ENCODE results near the gene STIM2.

Gene STIM2

DNA sequence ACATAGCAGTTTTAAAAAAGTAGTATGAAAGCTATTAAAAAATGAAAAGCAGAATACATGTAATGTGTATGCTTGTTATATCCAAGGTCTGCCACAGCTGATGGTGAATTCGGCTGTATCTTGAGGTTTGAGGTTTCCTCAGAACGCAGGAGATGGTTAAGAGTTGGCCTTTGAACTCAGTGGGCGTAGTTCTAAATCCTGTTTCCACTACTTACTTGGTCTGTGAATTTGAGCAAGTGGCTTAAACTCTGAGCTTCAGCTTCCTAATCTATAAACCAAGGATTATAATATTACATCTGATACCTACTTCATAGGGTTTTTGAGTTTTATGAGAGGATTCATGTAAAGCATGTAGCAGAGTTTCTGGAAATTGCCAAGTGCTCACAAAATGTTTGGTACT is 125.2 kb downstream of the STIM2 start:
- CTCF ChIA-PET: interaction anchor here (1.3 to 1.8 kb wide), 2 partner anchors 11 to 15 kb away, joined by 4 to 5 read pairs; no protein-coding TSS in a partner anchor
- DNase-seq: peak; percentile 63
- Mint-ChIP-seq H3K36me3 (peaks cover 31% of the 10 kb centered on the region), H3K27ac (peak overlapping the region; percentile 33), H3K4me1 (peaks cover 38% of the 10 kb centered on the region), H3K4me3 (peak overlapping the region; percentile 18), H3K9me3 (peaks cover 5% of the 10 kb centered on the region), H3K27me3 (no peaks in the 10 kb centered on the region)

DNA sequence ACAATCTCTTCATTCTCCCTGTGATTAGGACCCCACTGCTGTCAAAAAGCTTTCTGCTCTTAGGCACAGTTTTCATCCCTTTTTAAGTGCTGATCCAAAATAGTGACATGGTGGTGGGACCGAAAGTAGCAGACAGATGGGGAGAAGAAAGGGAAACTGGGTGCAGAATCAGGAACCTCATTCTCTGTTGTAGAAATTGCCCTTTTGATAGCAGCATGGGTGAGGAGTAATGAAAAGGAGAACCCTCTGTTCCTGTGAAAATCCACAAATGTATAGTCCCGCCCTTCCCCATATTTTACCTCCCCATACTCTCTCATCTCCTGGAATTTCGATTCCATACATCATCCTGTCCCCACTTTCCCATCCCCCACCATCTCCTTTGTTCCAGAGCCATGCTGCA is 126.5 kb downstream of the STIM2 start:
- Mint-ChIP-seq H3K9me3 (peaks cover 8% of the 10 kb centered on the region), H3K4me1 (peaks cover 42% of the 10 kb centered on the region), H3K27me3 (no peaks in the 10 kb centered on the region), H3K27ac (no peak overlapping the region), H3K36me3 (peaks cover 34% of the 10 kb centered on the region), H3K4me3 (no peak overlapping the region)
- DNase-seq: no peak
- CTCF ChIA-PET: interaction anchor here (1.1 to 1.3 kb wide), 3 partner anchors 12 to 121 kb away, joined by 3 to 7 read pairs (median 3); no protein-coding TSS in a partner anchor

DNA sequence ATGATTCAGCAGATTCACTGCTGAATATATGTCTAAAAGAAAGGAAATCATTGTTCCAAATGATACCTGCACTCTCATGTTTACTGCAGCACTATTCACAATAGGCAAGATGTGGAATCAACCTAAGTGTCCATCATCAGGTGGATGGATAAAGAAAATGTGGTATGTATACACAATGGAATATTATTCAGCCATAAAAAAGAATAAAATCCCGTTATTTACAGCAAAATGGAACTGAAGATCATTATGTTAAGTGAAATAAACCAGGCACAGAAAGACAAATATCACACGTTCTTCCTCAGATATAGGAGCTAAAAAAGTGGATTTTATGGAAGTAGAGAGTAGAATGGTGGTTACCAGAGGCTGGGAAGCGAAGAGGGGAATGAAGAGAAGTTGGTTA is 130.4 kb downstream of the STIM2 start:
- Mint-ChIP-seq H3K27ac (no peak overlapping the region), H3K4me1 (peaks cover 30% of the 10 kb centered on the region), H3K9me3 (peaks cover 8% of the 10 kb centered on the region), H3K4me3 (no peak overlapping the region), H3K27me3 (no peaks in the 10 kb centered on the region), H3K36me3 (peaks cover 34% of the 10 kb centered on the region)
- no peak for DNase-seq
- CTCF ChIA-PET: no interaction called here

DNA sequence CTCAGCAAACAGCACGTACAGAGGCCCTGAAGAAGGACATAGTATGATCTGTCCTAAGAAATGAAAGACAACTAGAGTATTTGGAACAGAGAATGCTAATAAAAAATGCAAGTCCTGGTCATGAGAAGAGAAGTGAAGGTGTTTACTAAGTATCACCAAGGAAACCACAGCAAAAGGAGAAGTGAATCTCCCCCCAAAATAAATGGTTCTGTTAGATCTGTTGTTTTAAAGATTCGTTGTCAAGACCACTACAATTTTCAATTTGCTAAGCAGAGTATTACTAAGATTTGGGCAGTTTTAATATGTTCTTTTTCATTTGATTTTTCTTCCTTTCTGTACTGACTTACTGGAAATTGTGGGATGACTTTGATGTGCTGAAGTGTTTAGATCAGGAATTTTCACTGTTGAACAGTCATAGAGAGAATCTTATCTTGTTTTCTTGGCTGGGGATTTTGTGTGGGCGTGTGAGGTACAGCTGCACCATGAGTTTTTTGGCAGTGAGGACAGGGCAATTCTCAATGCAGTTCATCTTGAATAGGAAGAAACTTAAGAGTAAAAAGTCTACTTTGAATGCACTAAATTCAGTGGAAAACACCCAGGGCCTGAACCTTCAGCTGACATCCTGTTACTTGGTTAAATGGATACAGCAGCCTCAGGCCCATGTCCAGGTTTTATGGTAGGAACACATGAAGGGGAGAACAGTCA is 132.2 kb downstream of the STIM2 start:
- CTCF ChIA-PET: interaction anchor here (0.8 to 1.3 kb wide), 2 partner anchors 8 to 107 kb away, joined by 4 read pairs; no protein-coding TSS in a partner anchor
- Mint-ChIP-seq H3K36me3 (peaks cover 38% of the 10 kb centered on the region), H3K4me1 (peaks cover 20% of the 10 kb centered on the region), H3K9me3 (peaks cover 8% of the 10 kb centered on the region), H3K27ac (no peak overlapping the region), H3K27me3 (no peaks in the 10 kb centered on the region), H3K4me3 (no peak overlapping the region)
- DNase-seq: no peak

DNA sequence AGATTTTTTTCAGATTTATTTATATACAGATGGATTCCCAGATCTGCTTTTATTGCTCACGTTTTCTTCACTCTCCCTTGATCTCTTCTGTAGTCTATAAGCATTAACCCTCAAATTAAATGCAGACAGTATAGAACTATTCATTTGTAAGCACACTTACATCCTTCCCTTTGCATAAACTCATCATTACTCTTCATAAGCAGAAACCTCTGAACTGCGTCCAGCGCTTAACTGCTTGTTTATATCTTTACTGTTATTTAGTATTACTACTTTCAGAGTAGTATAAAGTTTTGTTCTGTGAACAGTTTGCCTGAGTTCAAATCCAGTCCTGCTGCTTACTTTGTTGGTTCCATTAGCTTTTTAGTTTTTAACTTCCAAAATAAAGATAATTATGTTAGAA is 132.9 kb downstream of the STIM2 start:
- Mint-ChIP-seq H3K4me3 (no peak overlapping the region), H3K27ac (no peak overlapping the region), H3K36me3 (peaks cover 30% of the 10 kb centered on the region), H3K4me1 (peaks cover 16% of the 10 kb centered on the region), H3K27me3 (no peaks in the 10 kb centered on the region), H3K9me3 (peaks cover 8% of the 10 kb centered on the region)
- DNase-seq: no peak
- CTCF ChIA-PET: interaction anchor here (1.3 kb wide), 1 partner anchor 108 kb away, joined by 4 read pairs; no protein-coding TSS in a partner anchor

DNA sequence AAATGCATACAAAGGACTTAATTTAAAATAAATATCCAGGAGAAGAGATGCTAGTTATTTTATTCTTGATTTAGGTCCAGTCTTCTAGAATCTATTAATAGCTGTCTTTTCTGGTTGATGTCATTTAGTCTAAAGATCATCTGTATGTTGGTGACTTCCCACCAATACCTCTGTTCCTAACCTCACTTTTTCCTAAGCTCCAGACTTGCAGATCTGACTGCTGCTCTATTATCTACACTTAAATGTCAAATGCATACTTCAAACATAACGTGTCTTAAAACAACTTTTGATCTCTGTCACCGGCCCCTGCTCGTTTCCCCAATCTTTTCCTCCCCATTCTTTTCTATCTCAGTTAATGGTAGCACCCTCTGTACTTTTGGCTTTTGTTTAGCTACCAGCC is 133.3 kb downstream of the STIM2 start:
- Mint-ChIP-seq H3K27me3 (no peaks in the 10 kb centered on the region), H3K36me3 (peaks cover 29% of the 10 kb centered on the region), H3K4me1 (peaks cover 16% of the 10 kb centered on the region), H3K27ac (no peak overlapping the region), H3K4me3 (no peak overlapping the region), H3K9me3 (peaks cover 8% of the 10 kb centered on the region)
- CTCF ChIA-PET: no interaction called here
- no peak for DNase-seq

DNA sequence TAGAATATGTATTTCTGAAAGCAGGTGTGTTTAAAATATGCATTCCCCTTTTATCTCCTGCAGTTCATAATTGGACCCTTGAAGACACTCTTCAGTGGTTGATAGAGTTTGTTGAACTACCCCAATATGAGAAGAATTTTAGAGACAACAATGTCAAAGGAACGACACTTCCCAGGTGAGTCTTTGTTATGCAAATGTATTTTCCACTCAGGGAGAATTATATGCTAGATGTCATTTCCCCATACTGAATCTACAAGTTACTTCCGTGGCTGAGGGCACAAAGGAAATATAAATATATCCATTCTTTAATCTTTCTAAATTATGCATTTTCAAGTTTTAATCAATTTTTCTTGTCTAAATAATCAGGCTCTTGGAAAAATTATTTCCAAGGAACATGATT is 134.7 kb downstream of the STIM2 start:
- peaks cover 26% of the 10 kb centered on the region for H3K36me3 Mint-ChIP-seq
- H3K4me1 Mint-ChIP-seq: peaks cover 18% of the 10 kb centered on the region
- no peaks in the 10 kb centered on the region for H3K27me3 Mint-ChIP-seq
- peaks cover 8% of the 10 kb centered on the region for H3K9me3 Mint-ChIP-seq
- no peak for DNase-seq
- no peak overlapping the region for H3K4me3 Mint-ChIP-seq
- CTCF ChIA-PET: no interaction called here
- no peak overlapping the region for H3K27ac Mint-ChIP-seq

DNA sequence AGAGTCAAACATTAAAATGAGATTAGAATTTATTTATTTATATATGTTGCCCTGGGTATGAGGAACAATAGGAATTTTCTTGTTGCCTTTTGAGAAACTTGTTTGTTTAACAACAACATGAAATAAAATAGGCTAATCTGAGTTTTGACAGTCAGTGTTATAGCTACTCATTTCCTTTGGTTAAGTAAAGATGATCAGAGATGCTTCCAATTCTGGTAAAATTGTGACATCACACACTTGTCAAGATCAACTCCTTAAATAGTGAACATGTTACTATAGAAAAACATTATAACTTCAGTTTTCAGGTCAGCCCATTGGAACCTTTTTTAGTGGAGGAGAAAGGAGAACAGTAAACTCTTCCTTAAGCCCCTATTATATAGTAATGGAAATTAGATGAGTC is 136.1 kb downstream of the STIM2 start:
- CTCF ChIA-PET: no interaction called here
- H3K4me1 Mint-ChIP-seq: peaks cover 23% of the 10 kb centered on the region
- no peaks in the 10 kb centered on the region for H3K9me3 Mint-ChIP-seq
- H3K27ac Mint-ChIP-seq: no peak overlapping the region
- no peak overlapping the region for H3K4me3 Mint-ChIP-seq
- no peaks in the 10 kb centered on the region for H3K27me3 Mint-ChIP-seq
- peaks cover 20% of the 10 kb centered on the region for H3K36me3 Mint-ChIP-seq
- DNase-seq: no peak

DNA sequence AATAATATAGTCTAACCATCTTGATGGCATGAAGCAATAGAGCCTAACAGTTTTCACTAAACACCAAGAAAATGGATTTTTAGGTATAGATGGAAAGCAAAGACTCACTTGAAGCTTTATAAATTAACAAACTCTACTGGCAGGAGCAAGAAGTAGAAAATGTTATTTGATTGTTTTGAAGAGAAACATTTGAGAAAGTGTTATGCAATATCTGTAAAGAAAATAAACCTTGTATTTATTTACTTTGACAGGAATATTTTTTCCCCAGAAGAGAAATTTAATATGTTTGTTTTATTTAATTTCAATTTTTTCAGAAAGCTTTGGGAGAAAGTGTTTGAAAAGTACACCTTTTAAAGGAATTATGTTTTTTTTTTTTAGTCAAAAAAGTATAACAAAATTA is 139.0 kb downstream of the STIM2 start:
- no peak for DNase-seq
- Mint-ChIP-seq H3K27ac (peak overlapping the region; percentile 19), H3K4me1 (peaks cover 49% of the 10 kb centered on the region), H3K27me3 (no peaks in the 10 kb centered on the region), H3K4me3 (no peak overlapping the region), H3K36me3 (peaks cover 34% of the 10 kb centered on the region), H3K9me3 (no peaks in the 10 kb centered on the region)
- CTCF ChIA-PET: interaction anchor here (1.4 to 1.7 kb wide), 2 partner anchors 12 to 15 kb away, joined by 5 to 7 read pairs; no protein-coding TSS in a partner anchor

DNA sequence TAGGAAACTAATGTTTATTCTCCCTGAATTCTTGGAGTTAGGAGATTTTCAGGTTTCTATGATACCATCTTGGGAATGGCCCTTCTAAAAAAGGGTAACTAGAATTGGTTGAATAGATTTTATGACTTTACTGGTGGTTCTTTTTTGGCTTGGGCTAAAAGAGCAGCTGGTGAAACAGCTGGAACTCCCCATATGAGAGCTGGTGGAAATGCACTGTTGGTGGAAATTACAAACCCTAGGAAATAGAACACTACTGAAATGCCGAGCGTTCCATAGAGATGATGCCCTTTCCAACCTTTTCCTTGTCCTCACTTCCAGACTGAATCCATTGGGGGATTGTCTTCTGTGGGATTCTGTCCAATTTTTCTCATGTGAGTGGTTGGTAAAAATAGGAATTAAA is 139.5 kb downstream of the STIM2 start:
- CTCF ChIA-PET: interaction anchor here (1.2 to 1.7 kb wide), 3 partner anchors 8 to 15 kb away, joined by 4 to 7 read pairs (median 5); no protein-coding TSS in a partner anchor
- Mint-ChIP-seq H3K27ac (no peak overlapping the region), H3K9me3 (no peaks in the 10 kb centered on the region), H3K36me3 (peaks cover 34% of the 10 kb centered on the region), H3K4me3 (no peak overlapping the region), H3K4me1 (peaks cover 49% of the 10 kb centered on the region), H3K27me3 (no peaks in the 10 kb centered on the region)
- no peak for DNase-seq

DNA sequence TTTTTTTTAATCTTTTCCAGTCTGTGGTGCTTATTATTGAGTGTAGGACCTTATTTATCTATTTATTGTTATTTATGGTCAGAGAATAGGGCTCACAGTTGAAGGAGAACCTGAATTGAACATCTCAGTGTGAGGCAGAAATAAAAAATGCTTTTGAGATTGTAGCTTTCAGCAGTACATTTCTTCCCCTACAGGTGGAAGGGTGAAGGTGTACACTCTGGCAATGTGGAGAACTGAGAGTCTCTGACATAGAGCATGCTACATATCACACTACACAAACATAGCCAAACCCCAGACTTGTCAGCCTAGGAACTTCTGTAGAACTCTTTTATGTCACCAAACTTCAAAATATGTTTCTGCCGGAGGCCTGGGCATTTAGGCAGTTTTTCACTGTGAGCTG is 140.2 kb downstream of the STIM2 start:
- H3K4me3 Mint-ChIP-seq: no peak overlapping the region
- no peaks in the 10 kb centered on the region for H3K9me3 Mint-ChIP-seq
- H3K4me1 Mint-ChIP-seq: peaks cover 45% of the 10 kb centered on the region
- peaks cover 32% of the 10 kb centered on the region for H3K36me3 Mint-ChIP-seq
- CTCF ChIA-PET: interaction anchor here (0.7 to 1.7 kb wide), 4 partner anchors 9 to 139 kb away, joined by 3 to 5 read pairs (median 4); no protein-coding TSS in a partner anchor
- no peak overlapping the region for H3K27ac Mint-ChIP-seq
- no peaks in the 10 kb centered on the region for H3K27me3 Mint-ChIP-seq
- no peak for DNase-seq

DNA sequence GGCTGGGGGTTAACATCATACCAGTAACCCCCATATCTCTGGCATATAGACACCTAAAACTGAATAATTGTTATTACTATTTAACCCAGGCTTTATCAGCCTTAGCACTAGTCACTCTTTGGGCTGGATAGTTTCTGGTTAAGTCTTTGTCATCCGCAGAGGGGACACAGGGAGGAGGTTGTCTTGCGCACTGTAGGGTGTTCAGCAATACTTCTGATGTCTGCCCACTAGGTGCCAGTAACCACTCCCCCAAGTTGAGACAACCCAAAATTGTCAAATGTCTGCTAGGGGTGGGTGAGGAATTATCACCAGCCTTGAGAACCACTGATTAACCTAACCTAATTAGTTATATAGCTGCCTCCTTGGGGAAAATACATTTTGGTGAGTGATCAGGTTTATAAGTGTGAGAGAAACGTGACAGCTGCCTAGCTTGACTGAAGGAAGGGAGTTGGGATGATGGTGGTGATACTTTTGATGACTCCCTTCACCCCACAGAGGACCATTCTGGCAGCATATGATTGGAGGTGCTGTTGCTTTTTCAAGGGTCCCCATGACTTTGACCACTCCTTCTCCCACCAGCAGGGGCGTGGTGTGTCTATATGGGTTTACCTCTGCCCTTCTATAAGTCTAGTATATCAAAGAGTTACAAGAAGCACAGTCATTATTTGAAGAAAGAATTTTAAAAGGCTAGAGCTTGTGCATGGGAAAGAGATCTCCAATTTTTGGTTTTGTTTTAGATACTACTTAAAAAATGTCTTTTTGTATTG is 140.9 kb downstream of the STIM2 start:
- Mint-ChIP-seq H3K9me3 (no peaks in the 10 kb centered on the region), H3K27me3 (no peaks in the 10 kb centered on the region), H3K36me3 (peaks cover 34% of the 10 kb centered on the region), H3K4me3 (no peak overlapping the region), H3K4me1 (peaks cover 43% of the 10 kb centered on the region), H3K27ac (peak overlapping the region; percentile 7)
- CTCF ChIA-PET: interaction anchor here (0.7 to 1.7 kb wide), 5 partner anchors 8 to 140 kb away, joined by 3 to 5 read pairs (median 4); no protein-coding TSS in a partner anchor
- no peak for DNase-seq

DNA sequence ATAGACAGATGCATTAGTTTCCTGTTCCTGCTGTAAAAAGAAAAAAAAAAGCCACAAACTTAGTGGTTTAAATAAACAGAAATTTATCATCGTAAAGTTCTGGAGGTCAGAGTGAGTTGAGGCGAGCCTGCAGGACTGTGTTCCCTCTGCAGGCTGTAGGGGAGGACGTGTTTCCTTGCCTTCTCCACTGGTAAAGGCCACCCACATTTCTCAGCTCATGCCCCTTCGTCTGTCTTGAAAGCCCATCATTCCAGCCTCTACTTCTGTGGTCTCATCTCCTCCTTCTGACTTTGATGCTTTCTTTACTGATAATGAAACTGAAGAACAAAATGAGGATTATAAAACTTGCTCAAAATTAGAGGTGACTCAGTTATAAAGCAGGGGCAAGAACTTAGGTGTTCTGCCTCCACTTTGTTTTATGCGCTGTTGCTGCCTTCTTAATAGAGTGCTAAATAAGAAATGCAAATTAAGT is 143.0 kb downstream of the STIM2 start:
- H3K9me3 Mint-ChIP-seq: no peaks in the 10 kb centered on the region
- H3K27ac Mint-ChIP-seq: peak overlapping the region; percentile 74
- peaks cover 30% of the 10 kb centered on the region for H3K36me3 Mint-ChIP-seq
- H3K4me1 Mint-ChIP-seq: peaks cover 45% of the 10 kb centered on the region
- CTCF ChIA-PET: interaction anchor here (1.1 kb wide), 1 partner anchor 119 kb away, joined by 3 read pairs; no protein-coding TSS in a partner anchor
- no peaks in the 10 kb centered on the region for H3K27me3 Mint-ChIP-seq
- peak; percentile 25 for DNase-seq
- H3K4me3 Mint-ChIP-seq: no peak overlapping the region

DNA sequence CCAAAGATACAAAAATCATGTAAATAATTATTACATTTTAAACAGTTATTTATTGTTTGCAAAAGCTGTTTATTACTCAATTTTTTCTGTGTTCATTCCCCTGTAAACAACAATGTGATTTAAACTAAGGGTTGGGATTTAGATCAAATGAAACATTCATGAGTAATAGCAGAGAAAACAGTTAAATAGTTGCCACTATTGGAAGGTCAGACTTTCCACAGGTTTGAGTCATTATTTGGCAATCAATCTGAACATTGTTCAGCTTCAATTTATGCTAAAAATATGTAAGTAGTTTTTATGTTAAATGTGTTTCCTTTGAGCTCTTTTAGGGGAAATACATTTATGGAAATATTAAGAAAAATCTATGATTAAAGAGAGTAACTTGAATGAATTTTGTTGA is 144.9 kb downstream of the STIM2 start:
- DNase-seq: no peak
- peaks cover 45% of the 10 kb centered on the region for H3K4me1 Mint-ChIP-seq

More for the DNA sequence above, 144.9 kb downstream of the STIM2 start:
- CTCF ChIA-PET: interaction anchor here (1.0 to 1.8 kb wide), 2 partner anchors 145 to 976 kb away, joined by 3 to 5 read pairs; partner anchors contain the start of gene STIM2
- no peak overlapping the region for H3K27ac Mint-ChIP-seq
- no peaks in the 10 kb centered on the region for H3K27me3 Mint-ChIP-seq
- peaks cover 35% of the 10 kb centered on the region for H3K36me3 Mint-ChIP-seq
- no peaks in the 10 kb centered on the region for H3K9me3 Mint-ChIP-seq
- H3K4me3 Mint-ChIP-seq: no peak overlapping the region
